Left colon (tissue), 2 donors: ENCODE data around the gene HSF2BP. TPM values are rescaled to one million over a fixed set of nuclear protein-coding genes. Genes with fewer than 3 reads are reported as not detected.
"Not testable (repeated sequence)": the region's sequence is repeated elsewhere in the genome, so short reads cannot be mapped to it uniquely, and the experiment has no call there.

Experiments used
- ATAC-seq: fragments of 200-7000 bp; cut with Tn5 transposase; one replicate; pipeline ENCODE4 v1.9.1; 2020; ENCODE audit warnings: mild to moderate bottlenecking, moderate library complexity
- DNase-seq, 2 donors: peaks; one replicate each; pipeline ENCODE4 v3.0.0-alpha.2; 2020
- intact Hi-C, 2 donors: fragments of 100-400 bp; cut with DNase I in 1 of 2; cut with micrococcal nuclease in 1 of 2; formaldehyde crosslinking; loops; one replicate each; pipeline versions ENCODE4 v1.11.2 to v1.14.0; 2022; cut with DNase I, micrococcal nuclease
- total RNA-seq, 2 donors: library from RNA; stranded (reverse); fragmentation: NEBNext Ultra II Directional; extraction: Animal tissue kit (Norgen Biotek cat#: 25700); gene quantifications; one replicate each; pipeline ENCODE4 v1.2.1, GENCODE V29; 2021
- donor health status: DM: no; HTN: no; CAD: no.
- donor health status: DM: yes; HTN: yes; CAD: no.

The HSF2BP gene
- total RNA-seq, 2 donors from 2014 or later = 0.42 to 0.49 TPM

- ATAC-seq (no peak), DNase-seq (no peak)
- intact Hi-C loops = no loop called here
Measured at GRCh38 chr21:43634618-43635017, 24.7 kb downstream of the HSF2BP start.

- ATAC-seq (no peak), DNase-seq (no peak)
- intact Hi-C loops = no loop called here
Measured at GRCh38 chr21:43632373-43632905, 26.8 kb downstream of the HSF2BP start.

- intact Hi-C loops = no loop called here
- ATAC-seq (no peak), DNase-seq (no peak)
Measured at GRCh38 chr21:43631411-43632107, 27.7 kb downstream of the HSF2BP start.

GRCh38 chr21:43627527-43627926, 31.8 kb downstream of the HSF2BP start:
- intact Hi-C loops = no loop called here
- ATAC-seq = peak; percentile 74
- no peak for DNase-seq

- no peak for DNase-seq
- intact Hi-C loops = no loop called here
- no peak for ATAC-seq
Measured at GRCh38 chr21:43626390-43626789, 32.9 kb downstream of the HSF2BP start.

GRCh38 chr21:43624339-43624738, 34.9 kb downstream of the HSF2BP start:
- intact Hi-C loops = no loop called here
- ATAC-seq = no peak

GRCh38 chr21:43623588-43623987, 35.7 kb downstream of the HSF2BP start:
- ATAC-seq = no peak
- no peak for DNase-seq
- intact Hi-C loops = no loop called here

More at GRCh38 chr21:43624339-43624738, 34.9 kb downstream of the HSF2BP start:
- no peak for DNase-seq

- DNase-seq (no peak), ATAC-seq (no peak)
- intact Hi-C loops = no loop called here
Measured at GRCh38 chr21:43622796-43623195, 36.5 kb downstream of the HSF2BP start.

- ATAC-seq (peak; percentile 69), DNase-seq (peak in 1 of 2 donors; percentile 23)
- intact Hi-C loops = no loop called here
Measured at GRCh38 chr21:43619856-43620255, 39.4 kb downstream of the HSF2BP start.

- peak; percentile 66 for ATAC-seq
- DNase-seq = no peak
- intact Hi-C loops = no loop called here
Measured at GRCh38 chr21:43619344-43619743, 39.9 kb downstream of the HSF2BP start.

- ATAC-seq = peak; percentile 91
Measured at GRCh38 chr21:43618940-43619339, 40.3 kb downstream of the HSF2BP start.

GRCh38 chr21:43616861-43617260, 42.4 kb downstream of the HSF2BP start:
- intact Hi-C loops, ATAC-seq, DNase-seq: not testable (repeated sequence)

More at GRCh38 chr21:43618940-43619339, 40.3 kb downstream of the HSF2BP start:
- peak; percentile 53 to 80 for DNase-seq
- intact Hi-C loops = no loop called here

GRCh38 chr21:43614839-43615238, 44.4 kb downstream of the HSF2BP start:
- ATAC-seq = no peak
- intact Hi-C loops = no loop called here
- DNase-seq = no peak

GRCh38 chr21:43613755-43614638, 45.3 kb downstream of the HSF2BP start:
- intact Hi-C loops = no loop called here
- ATAC-seq (no peak), DNase-seq (no peak)

- peak; percentile 80 for ATAC-seq
- DNase-seq = peak; percentile 75 to 83
- intact Hi-C loops = no loop called here
Measured at GRCh38 chr21:43611598-43612369, 47.5 kb downstream of the HSF2BP start.

GRCh38 chr21:43609501-43610340, 49.6 kb downstream of the HSF2BP start:
- peak; percentile 68 to 76 for DNase-seq
- ATAC-seq = peak; percentile 74
- intact Hi-C loops = no loop called here

GRCh38 chr21:43608664-43609063, 50.6 kb downstream of the HSF2BP start:
- no peak for ATAC-seq
- intact Hi-C loops = no loop called here
- DNase-seq = no peak

GRCh38 chr21:43608225-43608624, 51.1 kb downstream of the HSF2BP start:
- no peak for ATAC-seq

More at GRCh38 chr21:43608225-43608624, 51.1 kb downstream of the HSF2BP start:
- intact Hi-C loops = no loop called here
- DNase-seq = no peak
